ENCODE data around the gene A2M. TPM values are rescaled to one million over a fixed set of nuclear protein-coding genes. Genes with fewer than 3 reads are reported as not detected.
A peak's percentile ranks its signal among the peaks of the same experiment; 100 is the strongest.

The A2M gene
- total and polyA plus RNA-seq, 2 of the 13 experiments (the other 11 are each of a cell fraction or from before 2014, with no cell fraction given) = 2,807 to 6,551 TPM

- TF ChIP-seq FOSL1 (CRISPR knock-in tag; IDR thresholded peaks at IDR 0.05; ENCODE audit: borderline replicate concordance) (no peak), SRF (IDR thresholded peaks at IDR 0.05; ENCODE audit: low read depth, low read length) (peak; percentile 93), ZNF784 (CRISPR knock-in tag; IDR thresholded peaks at IDR 0.05; ENCODE audit: borderline replicate concordance) (no peak), BRF2 (CRISPR knock-in tag; IDR thresholded peaks at IDR 0.05) (peak; percentile 77; the same call in 1 of the 2 replicates), RBAK (CRISPR knock-in tag; IDR thresholded peaks at IDR 0.05) (no peak), BATF2 (CRISPR knock-in tag; IDR thresholded peaks at IDR 0.05) (no peak), FOXP1 (IDR thresholded peaks at IDR 0.05) (no peak), FOXP1 (CRISPR knock-in tag; IDR thresholded peaks at IDR 0.05) (peak; percentile 92), NR3C1 (CRISPR knock-in tag; IDR thresholded peaks at IDR 0.05) (no peak), ZMYM3 (CRISPR knock-in tag; IDR thresholded peaks at IDR 0.05) (no peak), ZC3H13 (CRISPR knock-in tag; IDR thresholded peaks at IDR 0.05) (0 out of 2 replicates have a peak, but pooled peaks have one; percentile 18), GZF1 (CRISPR knock-in tag; IDR thresholded peaks at IDR 0.05) (peak; percentile 96), ADNP (CRISPR knock-in tag; IDR thresholded peaks at IDR 0.05) (no peak), MAX (IDR thresholded peaks at IDR 0.05) (no peak; the same call in 1 of the 2 replicates), ZNF264 (CRISPR knock-in tag; IDR thresholded peaks at IDR 0.05) (peak; percentile 61; the same call in 1 of the 2 replicates), ZNF776 (CRISPR knock-in tag; IDR thresholded peaks at IDR 0.05) (no peak), REPIN1 (CRISPR knock-in tag; IDR thresholded peaks at IDR 0.05; ENCODE audit: borderline replicate concordance, low read depth) (peak; percentile 75; the same call in 1 of the 2 replicates)
- TF ChIP-seq, protein P1, sequence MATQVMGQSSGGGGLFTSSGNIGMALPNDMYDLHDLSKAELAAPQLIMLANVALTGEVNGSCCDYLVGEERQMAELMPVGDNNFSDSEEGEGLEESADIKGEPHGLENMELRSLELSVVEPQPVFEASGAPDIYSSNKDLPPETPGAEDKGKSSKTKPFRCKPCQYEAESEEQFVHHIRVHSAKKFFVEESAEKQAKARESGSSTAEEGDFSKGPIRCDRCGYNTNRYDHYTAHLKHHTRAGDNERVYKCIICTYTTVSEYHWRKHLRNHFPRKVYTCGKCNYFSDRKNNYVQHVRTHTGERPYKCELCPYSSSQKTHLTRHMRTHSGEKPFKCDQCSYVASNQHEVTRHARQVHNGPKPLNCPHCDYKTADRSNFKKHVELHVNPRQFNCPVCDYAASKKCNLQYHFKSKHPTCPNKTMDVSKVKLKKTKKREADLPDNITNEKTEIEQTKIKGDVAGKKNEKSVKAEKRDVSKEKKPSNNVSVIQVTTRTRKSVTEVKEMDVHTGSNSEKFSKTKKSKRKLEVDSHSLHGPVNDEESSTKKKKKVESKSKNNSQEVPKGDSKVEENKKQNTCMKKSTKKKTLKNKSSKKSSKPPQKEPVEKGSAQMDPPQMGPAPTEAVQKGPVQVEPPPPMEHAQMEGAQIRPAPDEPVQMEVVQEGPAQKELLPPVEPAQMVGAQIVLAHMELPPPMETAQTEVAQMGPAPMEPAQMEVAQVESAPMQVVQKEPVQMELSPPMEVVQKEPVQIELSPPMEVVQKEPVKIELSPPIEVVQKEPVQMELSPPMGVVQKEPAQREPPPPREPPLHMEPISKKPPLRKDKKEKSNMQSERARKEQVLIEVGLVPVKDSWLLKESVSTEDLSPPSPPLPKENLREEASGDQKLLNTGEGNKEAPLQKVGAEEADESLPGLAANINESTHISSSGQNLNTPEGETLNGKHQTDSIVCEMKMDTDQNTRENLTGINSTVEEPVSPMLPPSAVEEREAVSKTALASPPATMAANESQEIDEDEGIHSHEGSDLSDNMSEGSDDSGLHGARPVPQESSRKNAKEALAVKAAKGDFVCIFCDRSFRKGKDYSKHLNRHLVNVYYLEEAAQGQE (IDR thresholded peaks at IDR 0.05; ENCODE audit: borderline replicate concordance in 1 of 2, low read depth in 1 of 2, low read length in 2 of 2) = peak in 1 of 2 experiments; percentile 83; a peak in 1 of 4 replicates
- TF ChIP-seq, protein P2, sequence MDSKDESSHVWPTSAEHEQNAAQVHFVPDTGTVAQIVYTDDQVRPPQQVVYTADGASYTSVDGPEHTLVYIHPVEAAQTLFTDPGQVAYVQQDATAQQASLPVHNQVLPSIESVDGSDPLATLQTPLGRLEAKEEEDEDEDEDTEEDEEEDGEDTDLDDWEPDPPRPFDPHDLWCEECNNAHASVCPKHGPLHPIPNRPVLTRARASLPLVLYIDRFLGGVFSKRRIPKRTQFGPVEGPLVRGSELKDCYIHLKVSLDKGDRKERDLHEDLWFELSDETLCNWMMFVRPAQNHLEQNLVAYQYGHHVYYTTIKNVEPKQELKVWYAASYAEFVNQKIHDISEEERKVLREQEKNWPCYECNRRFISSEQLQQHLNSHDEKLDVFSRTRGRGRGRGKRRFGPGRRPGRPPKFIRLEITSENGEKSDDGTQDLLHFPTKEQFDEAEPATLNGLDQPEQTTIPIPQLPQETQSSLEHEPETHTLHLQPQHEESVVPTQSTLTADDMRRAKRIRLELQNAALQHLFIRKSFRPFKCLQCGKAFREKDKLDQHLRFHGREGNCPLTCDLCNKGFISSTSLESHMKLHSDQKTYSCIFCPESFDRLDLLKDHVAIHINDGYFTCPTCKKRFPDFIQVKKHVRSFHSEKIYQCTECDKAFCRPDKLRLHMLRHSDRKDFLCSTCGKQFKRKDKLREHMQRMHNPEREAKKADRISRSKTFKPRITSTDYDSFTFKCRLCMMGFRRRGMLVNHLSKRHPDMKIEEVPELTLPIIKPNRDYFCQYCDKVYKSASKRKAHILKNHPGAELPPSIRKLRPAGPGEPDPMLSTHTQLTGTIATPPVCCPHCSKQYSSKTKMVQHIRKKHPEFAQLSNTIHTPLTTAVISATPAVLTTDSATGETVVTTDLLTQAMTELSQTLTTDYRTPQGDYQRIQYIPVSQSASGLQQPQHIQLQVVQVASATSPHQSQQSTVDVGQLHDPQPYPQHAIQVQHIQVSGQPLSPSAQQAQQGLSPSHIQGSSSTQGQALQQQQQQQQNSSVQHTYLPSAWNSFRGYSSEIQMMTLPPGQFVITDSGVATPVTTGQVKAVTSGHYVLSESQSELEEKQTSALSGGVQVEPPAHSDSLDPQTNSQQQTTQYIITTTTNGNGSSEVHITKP (CRISPR knock-in tag; IDR thresholded peaks at IDR 0.05; ENCODE audit: low read depth) = peak; percentile 70
Measured at GRCh38 chr12:9115731-9116559, at the start of gene A2M (continued).

Measured in HepG2 (cell line).